Esophagus squamous epithelium (tissue), 5 donors: ENCODE results near the gene ARID5B. TPM values are rescaled to one million over a fixed set of nuclear protein-coding genes. Genes with fewer than 3 reads are reported as not detected.

ENCODE experiments used
- DNase-seq: peaks from one replicate; lab custom pipeline; 2025; lab: John Stamatoyannopoulos, UW
- H3K27ac ChIP-seq, 4 donors: fragments of 200-600 bp; sonication (generic); one replicate each; pipeline ENCODE4 v1.5.1; 2016 to 2019; ENCODE audit warnings: mild to moderate bottlenecking in 1 of 4
- H3K27me3 ChIP-seq, 4 donors: fragments of 200-600 bp; sonication (generic); 1 replicate in 3 of 4; 2 replicates in 1 of 4; pipeline versions ENCODE4 v1.5.1 to v1.6.0; 2017 to 2021; ENCODE audit warnings: antibody characterized with exemption in 1 of 4
- H3K36me3 ChIP-seq, 3 donors: fragments of 200-600 bp; sonication (generic); one replicate each; pipeline ENCODE4 v1.5.1; 2016 to 2019
- H3K4me1 ChIP-seq, 3 donors: fragments of 200-600 bp; sonication (generic); one replicate each; pipeline ENCODE4 v1.5.1; 2017 to 2019
- H3K4me3 ChIP-seq, 4 donors: fragments of 200-600 bp; sonication (generic); 1 replicate in 3 of 4; 2 replicates in 1 of 4; pipeline ENCODE4 v1.5.1; 2016 to 2019; ENCODE audit warnings: mild to moderate bottlenecking in 2 of 4, moderate library complexity in 1 of 4
- H3K9me3 ChIP-seq, 3 donors: fragments of 200-600 bp; sonication (generic); one replicate each; pipeline ENCODE4 v1.5.1; 2016 to 2019
- POLR2A ChIP-seq, 4 donors: fragments of 450-650 bp; IDR thresholded peaks; one replicate each; pipeline ENCODE4 v1.6.1; 2017; ENCODE audit warnings: antibody characterized with exemption in 4 of 4, mild to moderate bottlenecking in 4 of 4, moderate library complexity in 3 of 4
- WGBS, 2 donors: methylation state at CpG; one replicate each; pipeline ENCODE4 v1.1.5; 2018; 5-methylcytosine and 5-hydroxymethylcytosine counted together
- intact Hi-C: fragments of 100-400 bp; cut with DNase I; formaldehyde crosslinking; loops from one replicate; pipeline ENCODE4 v1.15.0; 2022
- total RNA-seq, 4 donors: library from RNA; depleted of rRNA; stranded (reverse); fragments of >200 nt; gene quantifications; one replicate each; pipeline ENCODE4 v1.1.0, GENCODE V29; 2016
- TF ChIP-seq, protein P1 (sequence below), 6 experiments: fragments of 450-650 bp in 4 of 6; fragments of 200-600 bp in 2 of 6; sonication (generic) in 2 of 6; IDR thresholded peaks; one replicate each; pipeline ENCODE4 v1.5.1; 2016 to 2019; ENCODE audit warnings: antibody characterized with exemption in 6 of 6, mild to moderate bottlenecking in 4 of 6, moderate library complexity in 4 of 6
- donor health status: DM: yes; HTN: yes; CAD: no.

Gene ARID5B
- total RNA-seq, 4 donors from 2014 or later = 18.0 to 38.1 (median 30.2) TPM

DNA sequence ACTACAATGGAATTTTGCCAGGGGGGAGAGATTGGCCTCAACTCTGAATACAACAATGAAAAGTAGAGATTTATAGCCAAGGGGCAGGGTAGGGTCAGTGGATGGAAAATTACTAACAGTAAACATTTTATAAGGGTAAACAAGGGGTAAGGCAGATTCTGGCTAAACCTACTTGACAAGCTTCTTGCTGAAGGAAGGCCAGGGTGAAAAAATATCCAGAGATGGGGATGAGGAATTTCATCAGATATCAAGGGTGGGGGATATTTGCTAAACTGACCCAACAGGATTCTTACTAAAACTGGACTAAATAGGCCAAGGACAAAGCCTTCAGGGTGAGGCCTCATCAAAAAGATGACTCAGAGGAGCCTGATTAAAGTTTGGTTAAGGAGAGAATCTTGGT is 210.8 kb downstream of the ARID5B start:
- H3K4me1 ChIP-seq = peaks cover 0 to 22% (median 9%) of the 10 kb centered on the region in 3 donors
- no peaks in the 10 kb centered on the region for H3K9me3 ChIP-seq
- TF ChIP-seq, protein P1, sequence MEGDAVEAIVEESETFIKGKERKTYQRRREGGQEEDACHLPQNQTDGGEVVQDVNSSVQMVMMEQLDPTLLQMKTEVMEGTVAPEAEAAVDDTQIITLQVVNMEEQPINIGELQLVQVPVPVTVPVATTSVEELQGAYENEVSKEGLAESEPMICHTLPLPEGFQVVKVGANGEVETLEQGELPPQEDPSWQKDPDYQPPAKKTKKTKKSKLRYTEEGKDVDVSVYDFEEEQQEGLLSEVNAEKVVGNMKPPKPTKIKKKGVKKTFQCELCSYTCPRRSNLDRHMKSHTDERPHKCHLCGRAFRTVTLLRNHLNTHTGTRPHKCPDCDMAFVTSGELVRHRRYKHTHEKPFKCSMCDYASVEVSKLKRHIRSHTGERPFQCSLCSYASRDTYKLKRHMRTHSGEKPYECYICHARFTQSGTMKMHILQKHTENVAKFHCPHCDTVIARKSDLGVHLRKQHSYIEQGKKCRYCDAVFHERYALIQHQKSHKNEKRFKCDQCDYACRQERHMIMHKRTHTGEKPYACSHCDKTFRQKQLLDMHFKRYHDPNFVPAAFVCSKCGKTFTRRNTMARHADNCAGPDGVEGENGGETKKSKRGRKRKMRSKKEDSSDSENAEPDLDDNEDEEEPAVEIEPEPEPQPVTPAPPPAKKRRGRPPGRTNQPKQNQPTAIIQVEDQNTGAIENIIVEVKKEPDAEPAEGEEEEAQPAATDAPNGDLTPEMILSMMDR (IDR thresholded peaks at IDR 0.05) = no peak
- no peak for TF ChIP-seq POLR2A (IDR thresholded peaks at IDR 0.05)
- intact Hi-C loops = no loop called here
- no peak overlapping the region for H3K27ac ChIP-seq
- no peak for DNase-seq
- H3K36me3 ChIP-seq = no peaks in the 10 kb centered on the region
- H3K27me3 ChIP-seq = no peaks in the 10 kb centered on the region
- H3K4me3 ChIP-seq = no peak overlapping the region

- DNase-seq = no peak
- Histone ChIP-seq H3K27ac (no peak overlapping the region), H3K36me3 (no peaks in the 10 kb centered on the region), H3K27me3 (no peaks in the 10 kb centered on the region), H3K4me1 (peaks cover 0 to 22% (median 9%) of the 10 kb centered on the region in 3 donors), H3K9me3 (no peaks in the 10 kb centered on the region), H3K4me3 (no peak overlapping the region)
- TF ChIP-seq, protein P1 (IDR thresholded peaks at IDR 0.05) = no peak
- no peak for TF ChIP-seq POLR2A (IDR thresholded peaks at IDR 0.05)
- 75 to 88% methylated on average over 4 of the region's 4 CpGs for WGBS, 2 donors
- intact Hi-C loops = no loop called here
These were observed 211.5 kb downstream of the ARID5B start for GRCh38 chr10:62112963-62113362.

DNA sequence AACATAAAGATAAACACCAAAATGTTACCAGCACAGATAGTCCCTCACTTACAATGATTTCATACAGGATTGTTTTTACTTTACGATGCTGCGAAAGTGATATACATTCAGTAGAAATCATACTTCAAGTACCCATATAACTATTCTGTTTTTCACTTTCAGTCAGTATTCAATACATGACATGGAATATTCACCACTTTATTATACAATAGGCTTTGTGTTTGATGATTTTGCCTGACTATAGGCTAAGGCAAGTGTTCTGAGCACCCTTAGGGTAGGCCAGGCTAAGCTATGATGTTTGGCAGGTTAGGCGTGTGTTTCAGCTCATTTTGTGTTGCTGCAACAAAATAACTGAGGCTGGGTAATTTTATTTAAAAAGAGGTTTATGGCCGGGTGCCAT is 212.2 kb downstream of the ARID5B start:
- DNase-seq = no peak
- no peak overlapping the region for H3K27ac ChIP-seq
- intact Hi-C loops = no loop called here
- peaks cover 0 to 22% (median 9%) of the 10 kb centered on the region in 3 donors for H3K4me1 ChIP-seq
- TF ChIP-seq, protein P1 (IDR thresholded peaks at IDR 0.05) = no peak
- TF ChIP-seq POLR2A (IDR thresholded peaks at IDR 0.05) = no peak
- H3K27me3 ChIP-seq = no peaks in the 10 kb centered on the region
- H3K9me3 ChIP-seq = no peaks in the 10 kb centered on the region
- H3K4me3 ChIP-seq = no peak overlapping the region
- WGBS, 2 donors = 65 to 74% methylated on average over 4 of the region's 4 CpGs
- no peaks in the 10 kb centered on the region for H3K36me3 ChIP-seq

GRCh38 chr10:62115321-62115720 is 213.8 kb downstream of the ARID5B start:
- H3K4me1 ChIP-seq = peaks cover 0 to 11% (median 0%) of the 10 kb centered on the region in 3 donors
- no peaks in the 10 kb centered on the region for H3K9me3 ChIP-seq
- intact Hi-C loops = no loop called here
- 98 to 100% methylated on average over 4 of the region's 4 CpGs for WGBS, 2 donors
- no peak overlapping the region for H3K27ac ChIP-seq
- no peak overlapping the region for H3K4me3 ChIP-seq
- DNase-seq = no peak
- H3K27me3 ChIP-seq = no peaks in the 10 kb centered on the region
- TF ChIP-seq POLR2A (IDR thresholded peaks at IDR 0.05) = no peak
- TF ChIP-seq, protein P1 (IDR thresholded peaks at IDR 0.05) = no peak
- no peaks in the 10 kb centered on the region for H3K36me3 ChIP-seq

DNA sequence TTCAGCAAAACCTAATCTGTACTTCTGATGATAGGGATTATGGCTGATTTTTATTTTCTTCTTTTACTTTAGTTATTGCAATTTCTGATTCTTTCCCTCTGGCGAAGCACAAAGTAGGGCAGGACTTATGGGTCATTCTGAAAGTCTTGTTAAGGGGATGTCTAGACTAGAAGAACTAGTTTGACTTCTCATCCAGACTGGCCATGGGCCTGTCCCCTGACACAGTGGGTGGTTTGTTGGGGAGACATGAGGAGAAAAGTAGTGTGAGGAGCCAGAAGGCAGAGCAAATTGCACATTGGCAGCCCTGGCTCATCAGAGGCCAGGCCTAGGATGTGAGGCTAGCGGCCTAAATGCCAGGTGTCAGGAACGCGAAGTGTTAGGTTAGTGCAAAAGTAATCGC is 214.3 kb downstream of the ARID5B start:
- H3K4me1 ChIP-seq = peaks cover 0 to 11% (median 0%) of the 10 kb centered on the region in 3 donors
- DNase-seq = no peak
- intact Hi-C loops = no loop called here
- WGBS, 2 donors = 80 to 91% methylated on average over 5 of the region's 5 CpGs
- H3K4me3 ChIP-seq = no peak overlapping the region
- no peak for TF ChIP-seq POLR2A (IDR thresholded peaks at IDR 0.05)
- TF ChIP-seq, protein P1 (IDR thresholded peaks at IDR 0.05) = no peak
- H3K36me3 ChIP-seq = no peaks in the 10 kb centered on the region
- no peaks in the 10 kb centered on the region for H3K27me3 ChIP-seq
- H3K27ac ChIP-seq = no peak overlapping the region
- no peaks in the 10 kb centered on the region for H3K9me3 ChIP-seq
